Prostate gland (tissue), 2 donors: ENCODE results near the gene AGPAT1. TPM values are rescaled to one million over a fixed set of nuclear protein-coding genes. Genes with fewer than 3 reads are reported as not detected.

Experiments used
- DNase-seq: peaks from one replicate; pipeline ENCODE4 v3.0.0-alpha.2; 2019; ENCODE audit warnings: low spot score
- H3K27ac ChIP-seq, 2 donors: fragments of 200-600 bp; sonication (generic); 2 replicates each; pipeline ENCODE4 v1.5.1; 2017 to 2019
- H3K27me3 ChIP-seq: fragments of 200-600 bp; sonication (generic); replicated peaks from 2 replicates; pipeline ENCODE4 v1.5.1; 2019; ENCODE audit not compliant: insufficient read depth
- H3K36me3 ChIP-seq, 2 donors: fragments of 200-600 bp; sonication (generic); 1 replicate in 1 of 2; 2 replicates in 1 of 2; pipeline versions ENCODE4 v1.5.1 to v1.8.1; 2017 to 2019
- H3K4me1 ChIP-seq: fragments of 200-600 bp; sonication (generic); replicated peaks from 2 replicates; pipeline ENCODE4 v1.5.1; 2019
- H3K4me3 ChIP-seq, 2 donors: fragments of 200-600 bp; sonication (generic); 2 replicates each; pipeline ENCODE4 v1.5.1; 2017 to 2019
- H3K9me3 ChIP-seq: fragments of 200-600 bp; sonication (generic); 2 replicates; pipeline ENCODE4 v1.5.1; 2017
- CTCF ChIP-seq, 4 experiments: fragments of 200-600 bp in 2 of 4; fragments of 450-650 bp in 2 of 4; sonication (generic) in 2 of 4; IDR thresholded peaks; 1 replicate in 3 of 4; 2 replicates in 1 of 4; pipeline ENCODE4 v1.5.1; 2016 to 2019; ENCODE audit warnings: antibody characterized with exemption in 4 of 4, mild to moderate bottlenecking in 2 of 4, moderate library complexity in 2 of 4
- POLR2A ChIP-seq: fragments of 450-650 bp; IDR thresholded peaks from one replicate; pipeline ENCODE4 v1.6.1; 2016; ENCODE audit warnings: antibody characterized with exemption, mild to moderate bottlenecking
- POLR2AphosphoS5 ChIP-seq: sonication (generic); formaldehyde crosslinking; IDR thresholded peaks from one replicate; pipeline ENCODE4 v1.6.1; 2017; ENCODE audit warnings: antibody characterized with exemption
- WGBS: methylation state at CpG from one replicate; pipeline ENCODE4 v1.1.5; 2018; 5-methylcytosine and 5-hydroxymethylcytosine counted together
- intact Hi-C: fragments of 100-400 bp; cut with DNase I; formaldehyde crosslinking; loops from one replicate; pipeline ENCODE4 v1.14.2; 2022
- total RNA-seq, 2 donors: library from RNA; depleted of rRNA; stranded (reverse); fragments of >200 nt; gene quantifications; one replicate each; pipeline ENCODE4 v1.1.0, GENCODE V29; 2016

Gene AGPAT1
- total RNA-seq, 2 donors from 2014 or later: 52.6 to 113 TPM

- 74% methylated on average over 15 of the region's 15 CpGs for WGBS
- no peak for TF ChIP-seq CTCF (IDR thresholded peaks at IDR 0.05)
- Histone ChIP-seq H3K4me1 (no peaks in the 10 kb centered on the region), H3K4me3 (no peak overlapping the region), H3K27ac (peak overlapping the region; percentile 47 to 98), H3K36me3 (no peaks in the 10 kb centered on the region), H3K27me3 (no peaks in the 10 kb centered on the region), H3K9me3 (no peaks in the 10 kb centered on the region)
- DNase-seq: no peak
- intact Hi-C loops: no loop called here
These were observed 16.1 kb upstream of the AGPAT1 start for GRCh38 chr6:32191696-32192607.

- H3K36me3 ChIP-seq: no peaks in the 10 kb centered on the region
- DNase-seq: no peak
- peak overlapping the region; percentile 74 to 79 for H3K4me3 ChIP-seq
- H3K4me1 ChIP-seq: no peaks in the 10 kb centered on the region
- intact Hi-C loops: no loop called here
- no peak for TF ChIP-seq POLR2A
- TF ChIP-seq CTCF (IDR thresholded peaks at IDR 0.05): no peak
- TF ChIP-seq POLR2AphosphoS5: no peak
- no peaks in the 10 kb centered on the region for H3K27me3 ChIP-seq
- peak overlapping the region; percentile 91 to 98 for H3K27ac ChIP-seq
- H3K9me3 ChIP-seq: no peaks in the 10 kb centered on the region
- WGBS: 74% methylated on average over 8 of the region's 8 CpGs
These were observed 15.2 kb upstream of the AGPAT1 start for GRCh38 chr6:32190911-32191677.

- peak; percentile 96 for TF ChIP-seq POLR2A
- TF ChIP-seq POLR2AphosphoS5: peak; percentile 94
- TF ChIP-seq CTCF (IDR thresholded peaks at IDR 0.05): peak in 1 of 4 experiments; percentile 21
- H3K27me3 ChIP-seq: no peaks in the 10 kb centered on the region
- no peaks in the 10 kb centered on the region for H3K36me3 ChIP-seq
- H3K4me3 ChIP-seq: peak within 1 kb of the TSS; percentile 74 to 79
- intact Hi-C loops: no loop called here
- no peaks in the 10 kb centered on the region for H3K9me3 ChIP-seq
- DNase-seq: peak; percentile 94
- peak within 1 kb of the TSS; percentile 91 to 98 for H3K27ac ChIP-seq
- 5% methylated on average over 20 of the region's 23 CpGs for WGBS
- no peaks in the 10 kb centered on the region for H3K4me1 ChIP-seq
These were observed 14.4 kb upstream of the AGPAT1 start, which contains the start of gene PBX2 for GRCh38 chr6:32190054-32190851. Gene PBX2 (minus strand): TSS chr6:32190202. CDS start chr6:32189915, 287 bp downstream.

GRCh38 chr6:32189742-32190053, 13.8 kb upstream of the AGPAT1 start:
- no peak for DNase-seq
- Histone ChIP-seq H3K9me3 (no peaks in the 10 kb centered on the region), H3K27me3 (no peaks in the 10 kb centered on the region), H3K27ac (peak overlapping the region; percentile 91 to 98), H3K4me1 (no peaks in the 10 kb centered on the region), H3K36me3 (no peaks in the 10 kb centered on the region), H3K4me3 (peak overlapping the region; percentile 74 to 79)
- TF ChIP-seq POLR2A (no peak), POLR2AphosphoS5 (no peak), CTCF (IDR thresholded peaks at IDR 0.05) (no peak)
- WGBS: no CpG with 5 or more reads among the region's 23 CpGs
- intact Hi-C loops: no loop called here
